Measurements from ENCODE around the gene WDR70. TPM values are rescaled to one million over a fixed set of nuclear protein-coding genes. Genes with fewer than 3 reads are reported as not detected.

The WDR70 gene
- total and polyA plus RNA-seq, 2 of the 8 experiments (the other 6 are each of a cell fraction or from before 2014, with no cell fraction given) = 10.6 to 37.4 TPM

- no peak overlapping the region for H2AK5ac ChIP-seq (ENCODE audit: low read depth, low read length)
- no peaks in the 10 kb centered on the region for H3K79me2 ChIP-seq (ENCODE audit: control insufficient read depth in 1 of 2, insufficient read depth in 2 of 2, low read length in 2 of 2)
- H3K79me1 ChIP-seq (ENCODE audit: low read depth, low read length) = no peaks in the 10 kb centered on the region
- no peak overlapping the region for H2AFZ ChIP-seq (ENCODE audit: low read length)
- ChIA-PET CTCF (ENCODE audit: partially characterized antibody) (no interaction called here), POLR2A (ENCODE audit: partially characterized antibody) (no interaction called here)
- H3K27ac ChIP-seq (ENCODE audit: low read depth, low read length) = no peak overlapping the region
- H3K14ac ChIP-seq (ENCODE audit: insufficient read length) = no peak overlapping the region
- H3K23me2 ChIP-seq (ENCODE audit: low read depth, low read length) = no peaks in the 10 kb centered on the region
- no peak overlapping the region for H2BK15ac ChIP-seq (ENCODE audit: low read length)
- no peak overlapping the region for H3K4me3 ChIP-seq (ENCODE audit: extremely low read depth in 1 of 4, insufficient read depth in 2 of 4, low read depth in 3 of 4, low read length in 4 of 4)
- H3K36me3 ChIP-seq (ENCODE audit: control insufficient read depth in 2 of 4, insufficient read depth in 4 of 4, low read length in 3 of 4) = no peaks in the 10 kb centered on the region
- H4K5ac ChIP-seq (ENCODE audit: insufficient read length, low read depth, low read length) = no peak overlapping the region
- H3K27me3 ChIP-seq (replicated peaks in 1 of 4; ENCODE audit: control insufficient read depth in 3 of 4, extremely low read depth in 1 of 4, insufficient read depth in 3 of 4, low read length in 3 of 4) = no peaks in the 10 kb centered on the region
- no peak overlapping the region for H2BK20ac ChIP-seq (ENCODE audit: low read length)
- no peak overlapping the region for H3K23ac ChIP-seq (ENCODE audit: insufficient read length)
- H3K4ac ChIP-seq (replicated peaks; ENCODE audit: insufficient read length, low read depth, low read length) = no peak overlapping the region
- no peaks in the 10 kb centered on the region for H3K4me1 ChIP-seq (replicated peaks in 1 of 4; ENCODE audit: control insufficient read depth in 3 of 4, insufficient read depth in 4 of 4, low read length in 3 of 4)
- H3K4me2 ChIP-seq (ENCODE audit: insufficient read depth in 1 of 2, low read depth in 2 of 2, low read length in 2 of 2) = no peak overlapping the region
- H2BK5ac ChIP-seq (ENCODE audit: low read depth, low read length) = no peak overlapping the region
- DNase-seq (ENCODE audit: low read depth in 1 of 2, low spot score in 2 of 2) = no peak
- H3K9me3 ChIP-seq (ENCODE audit: insufficient read depth in 2 of 2, low read depth in 1 of 2, low read length in 1 of 2) = peaks cover 3 to 4% of the 10 kb centered on the region in 2 experiments; a peak in 1 of 4 replicates
- no peak for FAIRE-seq
- H4K20me1 ChIP-seq (replicated peaks in 1 of 2; ENCODE audit: control insufficient read depth in 1 of 2, insufficient read depth in 2 of 2, low read length in 2 of 2) = no peaks in the 10 kb centered on the region
- 87% methylated on average over 3 of the region's 3 CpGs; no CpG with 5 or more reads in 1 of the 2 experiments for WGBS, 2 experiments (ENCODE audit: extremely low coverage in 1 of 2, insufficient coverage in 1 of 2, insufficient read length in 1 of 2, insufficient replicate concordance in 2 of 2, low coverage in 1 of 2, low lambda C conversion rate in 2 of 2, missing lambda C conversion rate in 1 of 2)
- no peak overlapping the region for H2BK12ac ChIP-seq (ENCODE audit: low read depth, low read length)
- no peak overlapping the region for H4K91ac ChIP-seq (replicated peaks; ENCODE audit: insufficient read length, low read length)
- no peak overlapping the region for H3K9ac ChIP-seq (replicated peaks in 1 of 4; ENCODE audit: extremely low read depth in 1 of 4, low read depth in 3 of 4, low read length in 3 of 4)
- no peak overlapping the region for H2BK120ac ChIP-seq (replicated peaks; ENCODE audit: low read depth, low read length)
- H3K18ac ChIP-seq (ENCODE audit: extremely low read depth, low read length) = no peak overlapping the region
- no peak overlapping the region for H3K56ac ChIP-seq (replicated peaks; ENCODE audit: insufficient read length, low read depth, low read length)
- H4K8ac ChIP-seq (ENCODE audit: extremely low read depth, insufficient read depth, low read length) = no peak overlapping the region
- no peak for TF ChIP-seq KDM5A (IDR thresholded peaks at IDR 0.05; ENCODE audit: low read length)
- TF ChIP-seq CBX5 (IDR thresholded peaks at IDR 0.05; ENCODE audit: low read depth, low read length) = no peak
- TF ChIP-seq JUND (IDR thresholded peaks at IDR 0.05; ENCODE audit: low read length) = no peak
- TF ChIP-seq EGR1 (IDR thresholded peaks at IDR 0.05; ENCODE audit: borderline replicate concordance, low read depth, low read length) = no peak
- TF ChIP-seq TBP (IDR thresholded peaks at IDR 0.05; ENCODE audit: low read depth, low read length) = no peak
- no peak for TF ChIP-seq CTCF (IDR thresholded peaks at IDR 0.05; ENCODE audit: control extremely low read depth in 1 of 3, insufficient read depth in 1 of 3, low read depth in 1 of 3, low read length in 3 of 3)
- TF ChIP-seq SIN3A (conservative IDR thresholded peaks at IDR 0.05 in 1 of 2, IDR thresholded peaks at IDR 0.05 in 1 of 2; ENCODE audit: low read depth in 1 of 2, low read length in 2 of 2) = no peak
Measured at GRCh38 chr5:37626266-37626665, 247.1 kb downstream of the WDR70 start.
